ENCODE measurements around the gene ZNF497.

DNA sequence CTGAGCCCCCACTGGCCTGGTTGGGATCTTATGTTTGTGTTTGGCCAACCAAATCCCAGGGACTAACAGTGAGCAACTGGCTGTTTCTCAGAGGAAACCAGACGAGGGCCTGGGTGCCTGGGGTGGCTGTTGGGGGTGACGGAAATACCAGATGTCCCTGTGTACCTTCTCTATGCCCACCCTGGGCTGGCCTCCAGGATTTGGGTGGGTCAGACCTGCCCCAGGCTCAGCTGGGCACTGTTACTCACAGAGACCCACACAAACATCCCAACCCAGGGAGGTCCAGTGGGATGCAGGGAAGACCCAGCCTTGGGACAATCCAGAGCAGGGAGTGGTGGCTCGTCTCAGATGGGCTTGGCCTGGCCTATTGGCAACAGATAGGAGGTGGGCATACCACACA lies 26.9 kb downstream of the ZNF497 start:
- TF ChIP-seq, protein P1, sequence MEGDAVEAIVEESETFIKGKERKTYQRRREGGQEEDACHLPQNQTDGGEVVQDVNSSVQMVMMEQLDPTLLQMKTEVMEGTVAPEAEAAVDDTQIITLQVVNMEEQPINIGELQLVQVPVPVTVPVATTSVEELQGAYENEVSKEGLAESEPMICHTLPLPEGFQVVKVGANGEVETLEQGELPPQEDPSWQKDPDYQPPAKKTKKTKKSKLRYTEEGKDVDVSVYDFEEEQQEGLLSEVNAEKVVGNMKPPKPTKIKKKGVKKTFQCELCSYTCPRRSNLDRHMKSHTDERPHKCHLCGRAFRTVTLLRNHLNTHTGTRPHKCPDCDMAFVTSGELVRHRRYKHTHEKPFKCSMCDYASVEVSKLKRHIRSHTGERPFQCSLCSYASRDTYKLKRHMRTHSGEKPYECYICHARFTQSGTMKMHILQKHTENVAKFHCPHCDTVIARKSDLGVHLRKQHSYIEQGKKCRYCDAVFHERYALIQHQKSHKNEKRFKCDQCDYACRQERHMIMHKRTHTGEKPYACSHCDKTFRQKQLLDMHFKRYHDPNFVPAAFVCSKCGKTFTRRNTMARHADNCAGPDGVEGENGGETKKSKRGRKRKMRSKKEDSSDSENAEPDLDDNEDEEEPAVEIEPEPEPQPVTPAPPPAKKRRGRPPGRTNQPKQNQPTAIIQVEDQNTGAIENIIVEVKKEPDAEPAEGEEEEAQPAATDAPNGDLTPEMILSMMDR (IDR thresholded peaks at IDR 0.05): no peak
- TF ChIP-seq POLR2A (IDR thresholded peaks at IDR 0.05): no peak

All from thyroid gland (tissue), 4 donors.